A673 (cell line): ENCODE measurements around the gene PLPPR3. TPM values are rescaled to one million over a fixed set of nuclear protein-coding genes. Genes with fewer than 3 reads are reported as not detected.

ENCODE experiments used
- BruUV-seq: library from RNA; stranded (reverse); fragments of 400-500 nt; replicated peaks from 2 replicates; lab custom pipeline; 2021; lab: Mats Ljungman, UMichigan
- CTCF ChIA-PET: fragments of 300-600 bp; sonication (Branson Sonifier 250); formaldehyde crosslinking; loops from one replicate; lab custom pipeline; 2022; ENCODE audit warnings: antibody characterized with exemption; lab: Charles Lee
- POLR2A ChIA-PET: fragments of 300-600 bp; sonication (Branson Sonifier 250); formaldehyde crosslinking; loops from one replicate; lab custom pipeline; 2022; ENCODE audit warnings: antibody characterized with exemption; ENCODE audit not compliant: low non-redundant PET; lab: Charles Lee
- DNase-seq: peaks from one replicate; pipeline ENCODE4 v3.0.0-alpha.2; 2015; ENCODE audit warnings: low spot score
- H3K27ac ChIP-seq: fragments of 200-600 bp; sonication (generic); 2 replicates; pipeline ENCODE4 v1.5.1; 2016; ENCODE audit warnings: mixed run types, low read depth, mild to moderate bottlenecking, mixed read lengths, antibody characterized with exemption, low read length; ENCODE audit not compliant: poor library complexity, severe bottlenecking
- H3K27me3 ChIP-seq: fragments of 200-600 bp; sonication (generic); replicated peaks from 2 replicates; pipeline ENCODE4 v1.6.1; 2017; ENCODE audit warnings: mixed run types, low read depth, mild to moderate bottlenecking, mixed read lengths, antibody characterized with exemption, low read length; ENCODE audit not compliant: insufficient read depth, poor library complexity
- H3K36me3 ChIP-seq: fragments of 200-600 bp; sonication (generic); 2 replicates; pipeline ENCODE4 v1.6.1; 2016; ENCODE audit warnings: mixed run types, mild to moderate bottlenecking, mixed read lengths, antibody characterized with exemption, low read length; ENCODE audit not compliant: insufficient read depth, poor library complexity, severe bottlenecking
- H3K4me1 ChIP-seq: fragments of 200-600 bp; sonication (generic); 2 replicates; pipeline ENCODE4 v1.6.1; 2017; ENCODE audit warnings: mixed run types, mild to moderate bottlenecking, mixed read lengths, antibody characterized with exemption, low read length; ENCODE audit not compliant: insufficient read depth, poor library complexity, severe bottlenecking
- H3K4me3 ChIP-seq: fragments of 200-600 bp; sonication (generic); 2 replicates; pipeline ENCODE4 v1.5.1; 2016; ENCODE audit warnings: low read depth, mixed run types, mild to moderate bottlenecking, mixed read lengths, low read length; ENCODE audit not compliant: poor library complexity, severe bottlenecking
- H3K9me3 ChIP-seq: fragments of 200-600 bp; sonication (generic); 2 replicates; pipeline ENCODE4 v1.6.1; 2016; ENCODE audit warnings: mixed run types, low read depth, mild to moderate bottlenecking, mixed read lengths, antibody characterized with exemption, low read length; ENCODE audit not compliant: poor library complexity, severe bottlenecking
- CTCF ChIP-seq: fragments of 300-800, 200-600 bp; sonication (generic); conservative IDR thresholded peaks from 2 replicates; pipeline ENCODE4 v1.5.1; 2017; ENCODE audit warnings: low read depth, mild to moderate bottlenecking, antibody characterized with exemption, low read length, moderate library complexity, mixed read lengths
- EZH2 ChIP-seq: fragments of 200-600 bp; sonication (generic); IDR thresholded peaks from 2 replicates; pipeline ENCODE4 v1.6.1; 2017; ENCODE audit warnings: borderline replicate concordance, low read depth, mild to moderate bottlenecking, mixed read lengths, antibody characterized with exemption, low read length; ENCODE audit not compliant: poor library complexity, severe bottlenecking
- intact Hi-C: fragments of 100-400 bp; cut with micrococcal nuclease; formaldehyde crosslinking; loops from one replicate; pipeline ENCODE4 v1.10.0; 2022; ENCODE audit not compliant: unreplicated experiment
- total RNA-seq: library from RNA; stranded (reverse); gene quantifications from 2 replicates; pipeline ENCODE4 v1.2.3, GENCODE V29; 2021

The PLPPR3 gene
- total RNA-seq, 1 experiment from 2014 or later, result 13.3 TPM

- TF ChIP-seq EZH2 (no peak), CTCF (no peak)
- POLR2A ChIA-PET, result interaction anchor here (0.7 kb wide), 1 partner anchor 14 kb away, joined by 3 read pairs; no protein-coding TSS in a partner anchor
- no peaks in the 10 kb centered on the region for H3K27me3 ChIP-seq
- intact Hi-C loops, result no loop called here
- DNase-seq, result no peak
- CTCF ChIA-PET, result no interaction called here
- no peaks in the 10 kb centered on the region for H3K9me3 ChIP-seq
- no peak overlapping the region for H3K27ac ChIP-seq
- H3K36me3 ChIP-seq, result peaks cover 92% of the 10 kb centered on the region
- no peak overlapping the region for H3K4me3 ChIP-seq
- H3K4me1 ChIP-seq, result peaks cover 50% of the 10 kb centered on the region
- BruUV-seq, result no TSS peak
Observed at GRCh38 chr19:808423-808775, 13.4 kb downstream of the PLPPR3 start.

GRCh38 chr19:807627-808422 lies 13.9 kb downstream of the PLPPR3 start:
- Histone ChIP-seq H3K36me3 (peaks cover 91% of the 10 kb centered on the region), H3K4me1 (peaks cover 56% of the 10 kb centered on the region), H3K27ac (no peak overlapping the region), H3K4me3 (no peak overlapping the region), H3K27me3 (no peaks in the 10 kb centered on the region), H3K9me3 (no peaks in the 10 kb centered on the region)
- CTCF ChIA-PET, result no interaction called here
- TF ChIP-seq CTCF, result no peak
- TF ChIP-seq EZH2, result no peak
- POLR2A ChIA-PET, result interaction anchor here (0.6 to 0.7 kb wide), 2 partner anchors 10 to 15 kb away, joined by 3 to 4 read pairs; no protein-coding TSS in a partner anchor
- intact Hi-C loops, result no loop called here
- DNase-seq, result no peak
- no TSS peak for BruUV-seq

- Histone ChIP-seq H3K4me1 (peaks cover 65% of the 10 kb centered on the region), H3K36me3 (peaks cover 87% of the 10 kb centered on the region), H3K27me3 (no peaks in the 10 kb centered on the region), H3K4me3 (no peak overlapping the region), H3K27ac (peak overlapping the region; percentile 29), H3K9me3 (no peaks in the 10 kb centered on the region)
- ChIA-PET POLR2A (interaction anchor here (0.6 kb wide), 1 partner anchor 9 kb away, joined by 4 read pairs; no protein-coding TSS in a partner anchor), CTCF (no interaction called here)
- DNase-seq, result peak; percentile 58
- TF ChIP-seq EZH2 (no peak), CTCF (no peak)
- intact Hi-C loops, result no loop called here
- BruUV-seq, result no TSS peak
Observed at GRCh38 chr19:806815-807421, 14.8 kb downstream of the PLPPR3 start.
